Measurements from ENCODE around the gene PTPRG.

PTPRG gene

DNA sequence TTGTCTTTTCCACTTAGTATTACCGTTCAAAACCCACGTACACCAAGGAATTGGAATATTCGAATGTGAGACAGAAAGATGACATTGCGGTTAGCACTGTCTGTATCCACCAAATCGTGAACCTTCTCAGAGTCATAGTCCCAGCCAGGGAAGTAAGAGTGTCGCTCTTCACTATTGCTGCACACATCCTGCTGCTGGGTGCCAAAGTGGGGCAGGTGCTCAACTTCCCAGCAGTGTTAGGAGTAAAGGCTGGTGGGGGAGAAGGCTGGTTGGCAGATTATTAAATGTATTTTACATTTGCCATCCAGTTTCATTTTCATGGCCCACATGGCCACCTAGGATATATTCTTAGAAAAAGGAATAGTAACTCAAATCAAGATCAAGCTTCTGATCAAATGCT lies 65.1 kb downstream of the PTPRG start:
- Histone ChIP-seq H3K9ac (no peak overlapping the region), H4K20me1 (ENCODE audit: insufficient read depth) (no peaks in the 10 kb centered on the region), H3K4me2 (no peak overlapping the region), H3K79me2 (ENCODE audit: insufficient read depth, low read depth) (no peaks in the 10 kb centered on the region), H3K27me3 (ENCODE audit: insufficient read depth, low read depth) (no peaks in the 10 kb centered on the region), H3K27ac (no peak overlapping the region), H3K4me1 (ENCODE audit: low read depth, poor library complexity, severe bottlenecking) (peaks cover 38% of the 10 kb centered on the region), H3K4me3 (IDR thresholded peaks at IDR 0.05; ENCODE audit: insufficient read depth, low read depth, low read length) (no peak overlapping the region), H3K36me3 (ENCODE audit: insufficient read depth) (no peaks in the 10 kb centered on the region), H2AFZ (ENCODE audit: low read depth) (no peak overlapping the region)
- no peak for TF ChIP-seq CTCF (conservative IDR thresholded peaks at IDR 0.05; ENCODE audit: low read depth, low read length)

- Histone ChIP-seq H3K9ac (no peak overlapping the region), H3K4me1 (ENCODE audit: low read depth, poor library complexity, severe bottlenecking) (peaks cover 51% of the 10 kb centered on the region), H3K27ac (no peak overlapping the region), H4K20me1 (ENCODE audit: insufficient read depth) (no peaks in the 10 kb centered on the region), H3K27me3 (ENCODE audit: insufficient read depth, low read depth) (no peaks in the 10 kb centered on the region), H2AFZ (ENCODE audit: low read depth) (no peak overlapping the region), H3K4me2 (no peak overlapping the region), H3K4me3 (IDR thresholded peaks at IDR 0.05; ENCODE audit: insufficient read depth, low read depth, low read length) (no peak overlapping the region), H3K36me3 (ENCODE audit: insufficient read depth) (no peaks in the 10 kb centered on the region), H3K79me2 (ENCODE audit: insufficient read depth, low read depth) (no peaks in the 10 kb centered on the region)
- TF ChIP-seq CTCF (conservative IDR thresholded peaks at IDR 0.05; ENCODE audit: low read depth, low read length): no peak
Measured at GRCh38 chr3:61627768-61628185, 66.4 kb downstream of the PTPRG start.

DNA sequence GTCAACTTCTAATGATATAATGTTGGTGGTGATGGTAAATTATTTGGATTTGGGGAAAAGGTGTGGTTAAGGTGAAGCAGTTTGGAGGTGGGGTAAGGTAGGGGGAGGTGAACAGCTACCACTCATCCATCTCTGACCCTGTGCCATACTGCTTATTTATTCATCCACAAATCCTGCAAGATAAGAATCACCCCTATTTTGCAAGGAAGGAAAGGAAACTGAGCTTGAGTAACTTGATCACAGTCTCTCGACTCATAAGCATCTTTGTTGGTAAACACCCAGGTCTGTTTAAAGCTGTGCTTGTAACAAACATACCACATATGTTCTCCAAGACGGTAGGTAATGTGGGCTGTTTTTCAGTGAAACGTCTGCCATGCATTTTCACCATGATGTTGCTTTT lies 67.3 kb downstream of the PTPRG start:
- no peak overlapping the region for H3K4me2 ChIP-seq
- no peaks in the 10 kb centered on the region for H4K20me1 ChIP-seq (ENCODE audit: insufficient read depth)
- H2AFZ ChIP-seq (ENCODE audit: low read depth): no peak overlapping the region
- no peaks in the 10 kb centered on the region for H3K27me3 ChIP-seq (ENCODE audit: insufficient read depth, low read depth)
- no peaks in the 10 kb centered on the region for H3K79me2 ChIP-seq (ENCODE audit: insufficient read depth, low read depth)
- H3K9ac ChIP-seq: no peak overlapping the region
- H3K27ac ChIP-seq: no peak overlapping the region
- no peak overlapping the region for H3K4me3 ChIP-seq (IDR thresholded peaks at IDR 0.05; ENCODE audit: insufficient read depth, low read depth, low read length)
- no peaks in the 10 kb centered on the region for H3K36me3 ChIP-seq (ENCODE audit: insufficient read depth)
- no peak for TF ChIP-seq CTCF (conservative IDR thresholded peaks at IDR 0.05; ENCODE audit: low read depth, low read length)
- peaks cover 60% of the 10 kb centered on the region for H3K4me1 ChIP-seq (ENCODE audit: low read depth, poor library complexity, severe bottlenecking)

DNA sequence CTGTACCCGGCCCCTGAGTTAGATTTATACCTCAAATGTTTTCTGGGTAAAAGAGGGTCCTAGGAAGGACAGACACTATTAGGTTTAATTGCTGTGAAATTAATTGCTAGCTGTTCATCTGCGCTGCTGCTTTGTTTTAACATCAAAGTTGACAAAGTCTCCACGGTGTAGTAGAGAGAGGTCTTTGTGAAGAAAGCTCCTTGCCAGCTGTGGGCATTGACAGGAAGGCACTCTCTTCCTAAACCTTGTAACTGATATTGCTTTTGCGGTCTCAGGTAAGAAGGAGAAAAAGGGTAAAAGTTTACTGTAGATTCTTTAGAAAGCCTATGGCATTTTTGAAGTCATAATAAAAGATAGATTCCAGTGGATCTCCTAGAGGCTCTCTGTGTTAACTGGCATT lies 68.1 kb downstream of the PTPRG start:
- Histone ChIP-seq H3K79me2 (ENCODE audit: insufficient read depth, low read depth) (no peaks in the 10 kb centered on the region), H3K4me1 (ENCODE audit: low read depth, poor library complexity, severe bottlenecking) (peaks cover 68% of the 10 kb centered on the region), H3K27me3 (ENCODE audit: insufficient read depth, low read depth) (no peaks in the 10 kb centered on the region), H3K4me2 (no peak overlapping the region; the same call in 1 of the 2 replicates), H3K36me3 (ENCODE audit: insufficient read depth) (no peaks in the 10 kb centered on the region), H2AFZ (ENCODE audit: low read depth) (no peak overlapping the region), H3K27ac (no peak overlapping the region), H4K20me1 (ENCODE audit: insufficient read depth) (no peaks in the 10 kb centered on the region), H3K9ac (no peak overlapping the region), H3K4me3 (IDR thresholded peaks at IDR 0.05; ENCODE audit: insufficient read depth, low read depth, low read length) (no peak overlapping the region)
- no peak for TF ChIP-seq CTCF (conservative IDR thresholded peaks at IDR 0.05; ENCODE audit: low read depth, low read length)
